GM18907 (cell line): ENCODE measurements around the gene ZDHHC11.
"Not testable (repeated sequence)": the region's sequence is repeated elsewhere in the genome, so short reads cannot be mapped to it uniquely, and the experiment has no call there.

ENCODE experiments used
- ATAC-seq: cut with Tn5 transposase; IDR thresholded peaks from one replicate; pipeline ENCODE4 v1.9.1; 2021; ENCODE audit warnings: mild to moderate bottlenecking, moderate library complexity; ENCODE audit not compliant: unreplicated experiment

ZDHHC11 gene

GRCh38 chr5:880816-881550, 30.2 kb upstream of the ZDHHC11 start:
- no peak for ATAC-seq

- ATAC-seq = not testable (repeated sequence)
Observed at GRCh38 chr5:878677-879076, 27.9 kb upstream of the ZDHHC11 start.

GRCh38 chr5:878125-878524, 27.3 kb upstream of the ZDHHC11 start:
- ATAC-seq = no peak

- ATAC-seq = no peak
Observed at GRCh38 chr5:876398-877365, 25.9 kb upstream of the ZDHHC11 start.

GRCh38 chr5:875931-876330, 25.1 kb upstream of the ZDHHC11 start:
- ATAC-seq = no peak

- no peak for ATAC-seq
Observed at GRCh38 chr5:873328-873727, 22.5 kb upstream of the ZDHHC11 start.

GRCh38 chr5:872301-872700, 21.5 kb upstream of the ZDHHC11 start:
- ATAC-seq = no peak

GRCh38 chr5:871596-872298, 21.0 kb upstream of the ZDHHC11 start:
- no peak for ATAC-seq

GRCh38 chr5:870956-871355, 20.2 kb upstream of the ZDHHC11 start:
- no peak for ATAC-seq

GRCh38 chr5:868428-869135, 17.8 kb upstream of the ZDHHC11 start:
- ATAC-seq = no peak

- ATAC-seq = no peak
Observed at GRCh38 chr5:867300-867870, 16.6 kb upstream of the ZDHHC11 start.

GRCh38 chr5:865771-866170, 15.0 kb upstream of the ZDHHC11 start:
- no peak for ATAC-seq

GRCh38 chr5:865168-865521, 14.4 kb upstream of the ZDHHC11 start:
- ATAC-seq = no peak

GRCh38 chr5:864492-865167, 13.8 kb upstream of the ZDHHC11 start:
- no peak for ATAC-seq

- ATAC-seq = no peak
Observed at GRCh38 chr5:863244-863805, 12.5 kb upstream of the ZDHHC11 start.

- no peak for ATAC-seq
Observed at GRCh38 chr5:862367-863243, 11.8 kb upstream of the ZDHHC11 start.

GRCh38 chr5:861442-862366, 10.9 kb upstream of the ZDHHC11 start:
- ATAC-seq = no peak
